ENCODE results near the gene BTBD7. TPM values are rescaled to one million over a fixed set of nuclear protein-coding genes. Genes with fewer than 3 reads are reported as not detected.
A peak's percentile ranks its signal among the peaks of the same experiment; 100 is the strongest.

The BTBD7 gene
- total and polyA plus RNA-seq, 2 donors (not counting 1 experiment from before 2014, with no cell fraction given), result 8.1 to 48.6 TPM

DNA sequence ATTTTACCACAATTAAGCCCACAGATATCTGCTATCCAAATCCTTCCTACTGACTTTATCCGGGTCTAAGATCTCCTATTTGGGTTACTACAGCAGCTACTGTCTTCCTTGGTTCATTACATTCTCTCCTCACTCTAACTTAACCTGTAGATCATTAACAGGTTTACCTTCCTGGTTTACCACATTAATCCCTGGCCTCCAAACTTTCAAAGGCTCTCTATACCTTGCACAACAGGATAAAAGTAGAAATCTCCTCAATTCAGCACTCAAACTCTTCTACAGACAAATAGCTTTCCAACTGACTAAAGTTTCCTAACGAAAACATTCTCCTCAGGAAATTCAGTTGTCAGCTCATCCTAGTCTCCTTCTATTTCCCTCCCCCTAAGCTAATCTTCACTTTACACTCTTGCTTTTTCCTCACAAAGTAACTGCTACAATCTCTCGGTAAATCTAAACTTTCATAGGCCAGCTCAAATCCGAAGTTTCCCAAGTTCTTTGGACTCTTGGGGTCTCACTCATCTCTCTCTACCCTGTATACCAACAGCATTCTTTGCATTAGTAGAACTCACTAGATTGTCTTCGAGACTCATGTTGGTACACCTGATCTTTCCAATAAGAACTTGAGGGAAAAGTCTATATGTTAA, 2.7 kb downstream of the BTBD7 start:
- Histone ChIP-seq H3K79me2 (ENCODE audit: control insufficient read depth, insufficient read depth, low read length) (peaks cover 75% of the 10 kb centered on the region), H3K27me3 (replicated peaks in 1 of 4; ENCODE audit: control extremely low read depth in 1 of 4, control insufficient read depth in 3 of 4, insufficient read depth in 4 of 4, low read length in 3 of 4) (no peaks in the 10 kb centered on the region), H3K27ac (ENCODE audit: low read length in 2 of 2) (no peak overlapping the region), H2AFZ (ENCODE audit: insufficient read depth, low read depth, low read length, poor library complexity, severe bottlenecking) (no peak overlapping the region), H3K9ac (ENCODE audit: low read length) (no peak overlapping the region), H3K36me3 (replicated peaks in 1 of 2; ENCODE audit: control extremely low read depth in 1 of 2, control insufficient read depth in 1 of 2, extremely low read depth in 1 of 2, insufficient read depth in 2 of 2, low read length in 1 of 2) (no peaks in the 10 kb centered on the region), H4K20me1 (ENCODE audit: control insufficient read depth, insufficient read depth, low read length, poor library complexity, severe bottlenecking) (peaks cover 22% of the 10 kb centered on the region), H3K4me1 (ENCODE audit: control insufficient read depth in 2 of 2, insufficient read depth in 2 of 2, low read length in 2 of 2) (peaks cover 19 to 31% of the 10 kb centered on the region in 2 donors), H3K9me3 (ENCODE audit: control extremely low read depth in 1 of 3, control insufficient read depth in 2 of 3, insufficient read depth in 1 of 3, low read length in 2 of 3) (no peaks in the 10 kb centered on the region), H3K4me2 (replicated peaks; ENCODE audit: low read depth, low read length, poor library complexity, severe bottlenecking) (no peak overlapping the region), H3K4me3 (ENCODE audit: control extremely low read depth in 1 of 5, extremely low read depth in 1 of 5, insufficient read depth in 1 of 5, low read depth in 2 of 5, low read length in 4 of 5) (no peak overlapping the region)
- CTCF ChIA-PET, result interaction anchor here (0.6 kb wide), 1 partner anchor 10 kb away, joined by 3 read pairs; no protein-coding TSS in a partner anchor
- no peak for DNase-seq
- H3K4me1 Mint-ChIP-seq, result peaks cover 62% of the 10 kb centered on the region
- no peaks in the 10 kb centered on the region for H3K9me3 Mint-ChIP-seq (ENCODE audit: insufficient read depth)
- intact Hi-C loops (cut with micrococcal nuclease), result no loop called here
- no peak for ATAC-seq (ENCODE audit: low read depth)
- H3K27ac Mint-ChIP-seq, result no peak overlapping the region
- peak overlapping the region; percentile 9 for H3K4me3 Mint-ChIP-seq
- TF ChIP-seq EZH2 (IDR thresholded peaks at IDR 0.05; ENCODE audit: borderline replicate concordance, insufficient read depth, low read depth, low read length, poor library complexity, severe bottlenecking) (no peak), CTCF (IDR thresholded peaks at IDR 0.05) (no peak)
- WGBS (ENCODE audit: insufficient coverage), result 100% methylated on average over 4 of the region's 5 CpGs
- H3K27me3 Mint-ChIP-seq, result no peaks in the 10 kb centered on the region
- POLR2A ChIA-PET, result interaction anchor here (0.5 kb wide), 1 partner anchor 8 kb away, joined by 3 read pairs; no protein-coding TSS in a partner anchor

DNA sequence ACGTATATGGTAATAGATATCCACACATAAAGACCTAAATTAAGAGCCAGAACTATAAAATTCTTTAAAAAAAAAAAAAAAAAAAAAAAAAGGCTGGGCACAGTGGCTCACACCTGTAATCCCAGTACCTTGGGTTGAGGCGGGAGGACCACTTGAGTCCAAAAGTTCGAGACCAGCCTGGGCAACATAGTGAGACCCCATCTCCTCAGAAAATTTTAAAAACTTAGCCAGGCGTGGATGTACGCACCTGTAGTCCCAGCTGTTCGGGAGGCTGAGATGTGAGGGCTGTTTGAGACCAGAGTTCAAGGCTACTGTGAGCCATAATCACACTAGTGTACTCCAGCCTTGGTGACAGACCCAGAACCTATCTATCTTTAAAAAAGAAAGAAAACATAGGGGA, 4.3 kb downstream of the BTBD7 start:
- Histone ChIP-seq H3K36me3 (replicated peaks in 1 of 2; ENCODE audit: control extremely low read depth in 1 of 2, control insufficient read depth in 1 of 2, extremely low read depth in 1 of 2, insufficient read depth in 2 of 2, low read length in 1 of 2) (peaks cover 0 to 4% of the 10 kb centered on the region in 2 experiments), H2AFZ (ENCODE audit: insufficient read depth, low read depth, low read length, poor library complexity, severe bottlenecking) (no peak overlapping the region), H3K4me3 (ENCODE audit: control extremely low read depth in 1 of 5, extremely low read depth in 1 of 5, insufficient read depth in 1 of 5, low read depth in 2 of 5, low read length in 4 of 5) (no peak overlapping the region), H3K9me3 (ENCODE audit: control extremely low read depth in 1 of 3, control insufficient read depth in 2 of 3, insufficient read depth in 1 of 3, low read length in 2 of 3) (no peaks in the 10 kb centered on the region), H3K4me1 (ENCODE audit: control insufficient read depth in 2 of 2, insufficient read depth in 2 of 2, low read length in 2 of 2) (peaks cover 15 to 27% of the 10 kb centered on the region in 2 donors), H3K9ac (ENCODE audit: low read length) (no peak overlapping the region), H3K27ac (ENCODE audit: low read length in 2 of 2) (no peak overlapping the region), H3K27me3 (replicated peaks in 1 of 4; ENCODE audit: control extremely low read depth in 1 of 4, control insufficient read depth in 3 of 4, insufficient read depth in 4 of 4, low read length in 3 of 4) (no peaks in the 10 kb centered on the region), H4K20me1 (ENCODE audit: control insufficient read depth, insufficient read depth, low read length, poor library complexity, severe bottlenecking) (peaks cover 35% of the 10 kb centered on the region), H3K79me2 (ENCODE audit: control insufficient read depth, insufficient read depth, low read length) (peaks cover 91% of the 10 kb centered on the region), H3K4me2 (replicated peaks; ENCODE audit: low read depth, low read length, poor library complexity, severe bottlenecking) (no peak overlapping the region)
- CTCF ChIA-PET, result no interaction called here
- ATAC-seq (ENCODE audit: low read depth) (no peak), DNase-seq (no peak)
- H3K27me3 Mint-ChIP-seq, result no peaks in the 10 kb centered on the region
- intact Hi-C loops (cut with micrococcal nuclease), result no loop called here
- WGBS (ENCODE audit: insufficient coverage), result no CpG with 5 or more reads among the region's 6 CpGs
- no peak overlapping the region for H3K4me3 Mint-ChIP-seq
- POLR2A ChIA-PET, result no interaction called here
- H3K9me3 Mint-ChIP-seq (ENCODE audit: insufficient read depth), result no peaks in the 10 kb centered on the region
- TF ChIP-seq CTCF (IDR thresholded peaks at IDR 0.05) (no peak), EZH2 (IDR thresholded peaks at IDR 0.05; ENCODE audit: borderline replicate concordance, insufficient read depth, low read depth, low read length, poor library complexity, severe bottlenecking) (no peak)
- no peak overlapping the region for H3K27ac Mint-ChIP-seq
- peaks cover 63% of the 10 kb centered on the region for H3K4me1 Mint-ChIP-seq
